ENCODE measurements around the gene TRIM44.
"Not testable (repeated sequence)": the region's sequence is repeated elsewhere in the genome, so short reads cannot be mapped to it uniquely, and the experiment has no call there.

Gene TRIM44

DNA sequence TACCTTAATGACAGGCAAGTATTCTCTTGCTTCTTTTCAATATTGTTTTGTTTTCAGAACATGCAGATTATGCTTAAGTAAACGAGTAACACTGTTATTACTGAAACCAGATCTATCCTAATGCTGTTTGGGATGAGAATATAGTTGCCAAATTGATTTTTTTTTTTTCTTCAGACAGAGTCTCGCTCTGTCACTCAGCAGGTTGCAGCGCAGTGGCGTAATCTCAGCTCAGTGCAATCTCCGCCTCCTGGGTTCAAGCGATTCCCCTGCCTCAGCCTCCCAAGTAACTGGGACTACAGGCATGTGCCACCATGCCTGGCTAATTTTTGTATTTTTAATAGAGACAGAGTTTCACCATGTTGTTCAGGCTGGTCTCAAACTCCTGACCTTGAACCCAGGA is 91.0 kb downstream of the TRIM44 start:
- not testable (repeated sequence) for DNase-seq (ENCODE audit: low spot score)

DNA sequence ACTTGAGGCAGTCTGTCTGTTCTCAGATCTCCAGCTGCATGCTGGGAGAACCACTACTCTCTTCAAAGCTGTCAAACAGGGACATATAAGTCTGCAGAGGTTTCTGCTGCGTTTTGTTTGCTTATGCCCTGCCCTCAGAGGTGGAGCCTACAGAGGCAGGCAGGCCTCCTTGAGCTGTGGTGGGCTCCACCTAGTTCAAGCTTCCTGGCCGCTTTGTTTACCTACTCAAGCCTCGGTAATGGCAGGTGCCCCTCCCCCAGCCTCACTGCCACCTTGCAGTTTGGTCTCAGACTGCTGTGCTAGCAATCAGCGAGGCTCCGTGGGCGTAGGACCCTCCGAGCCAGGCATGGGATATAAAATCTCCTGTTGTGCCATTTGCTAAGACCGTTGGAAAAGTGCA is 97.4 kb downstream of the TRIM44 start:
- not testable (repeated sequence) for DNase-seq (ENCODE audit: low spot score)

DNA sequence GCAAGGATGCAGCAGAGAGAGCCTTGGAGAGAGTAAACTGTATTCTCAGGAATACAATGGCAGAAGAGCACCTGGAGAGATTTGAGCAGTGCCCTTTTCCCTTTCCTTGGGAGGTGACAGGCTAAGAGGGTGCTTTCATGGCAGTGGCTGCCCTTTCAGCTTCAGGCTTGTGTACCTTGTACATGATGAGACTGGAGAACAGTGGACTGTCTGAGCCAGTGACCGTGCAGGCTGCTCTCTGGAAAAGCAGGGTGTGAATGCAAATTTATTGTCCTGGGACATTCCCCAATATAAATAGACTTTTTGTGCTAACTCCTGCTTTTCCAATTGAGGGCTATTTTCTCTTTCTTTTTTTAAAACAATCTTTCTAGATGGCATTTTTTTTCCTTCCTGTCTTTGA is 99.3 kb downstream of the TRIM44 start:
- no peak for DNase-seq (ENCODE audit: low spot score)

DNA sequence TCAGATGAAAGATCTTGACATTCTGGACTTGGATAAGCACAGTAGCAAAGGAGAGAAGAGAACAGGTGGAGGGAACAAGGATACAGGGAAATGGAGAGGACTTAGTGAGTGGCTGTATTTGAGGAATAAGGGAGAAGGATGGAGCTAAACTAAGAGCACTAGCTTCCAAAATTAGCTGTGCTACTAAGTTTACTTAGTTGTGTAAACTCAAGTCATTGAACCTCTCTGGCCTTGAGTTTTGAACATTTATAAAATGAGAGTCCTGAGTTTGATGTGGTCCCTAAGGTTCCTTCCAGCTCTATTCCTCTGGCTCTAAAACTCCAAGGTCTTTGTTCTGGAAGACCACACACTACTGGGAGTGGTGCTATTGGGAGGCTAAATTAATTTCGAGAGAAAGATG is 100.7 kb downstream of the TRIM44 start:
- no peak for DNase-seq (ENCODE audit: low spot score)

DNA sequence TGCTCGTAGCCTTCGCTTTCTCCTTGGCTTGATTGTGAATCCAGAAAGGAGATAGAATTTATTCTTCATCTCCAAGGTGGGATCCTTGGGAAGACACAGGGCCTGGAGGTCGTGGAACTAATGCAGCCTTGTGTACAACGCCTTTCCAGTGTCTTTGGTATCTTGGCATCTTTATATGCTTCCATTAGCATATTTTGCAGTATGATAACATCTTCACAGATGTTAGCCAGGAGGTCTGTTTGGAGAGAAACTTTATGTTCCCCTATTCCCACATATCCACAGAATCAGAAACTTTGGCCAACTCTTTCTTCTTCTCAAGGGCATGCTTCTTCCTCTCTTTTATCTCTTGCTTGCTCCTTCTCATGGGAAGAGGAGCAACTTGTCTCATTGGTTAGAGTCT is 101.2 kb downstream of the TRIM44 start:
- DNase-seq (ENCODE audit: low spot score), result no peak

DNA sequence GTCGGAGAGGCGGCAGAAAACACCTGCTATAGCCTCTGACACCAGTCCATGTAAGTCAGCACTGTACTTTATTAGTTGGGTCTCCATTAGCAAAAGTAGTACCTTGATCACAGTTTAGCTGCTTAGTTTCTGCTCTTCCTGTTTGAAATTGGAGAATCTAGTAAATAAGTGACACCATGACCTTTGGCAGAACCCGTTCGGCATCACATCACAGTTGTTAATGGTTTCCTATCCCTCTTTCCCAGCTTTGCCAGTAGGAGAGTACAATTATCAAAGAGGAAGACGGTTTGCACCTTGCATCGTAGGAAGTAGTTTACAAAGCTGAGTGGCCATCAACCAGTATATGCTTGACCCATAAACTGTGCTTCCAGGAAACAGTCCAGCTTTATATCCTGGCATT is 101.8 kb downstream of the TRIM44 start:
- DNase-seq (ENCODE audit: low spot score), result no peak

DNA sequence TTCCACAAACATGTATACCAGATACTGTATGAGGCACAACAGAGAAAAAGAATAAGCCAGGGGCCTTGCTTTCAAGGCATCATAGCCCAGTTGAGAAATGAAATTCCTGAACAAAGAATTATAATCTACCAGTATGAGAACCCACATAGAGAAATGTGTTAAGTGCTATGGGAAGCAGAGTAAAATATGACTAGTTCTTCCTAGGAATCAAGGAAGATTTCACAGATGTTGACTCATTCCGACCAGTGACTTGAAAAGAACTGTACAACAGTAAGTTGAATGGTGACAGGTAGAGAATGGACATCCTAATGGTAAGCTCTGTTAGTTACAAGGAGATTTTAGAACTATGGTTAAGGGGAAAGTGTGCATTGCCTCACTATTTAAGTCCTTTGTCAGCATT is 102.6 kb downstream of the TRIM44 start:
- DNase-seq (ENCODE audit: low spot score), result no peak

DNA sequence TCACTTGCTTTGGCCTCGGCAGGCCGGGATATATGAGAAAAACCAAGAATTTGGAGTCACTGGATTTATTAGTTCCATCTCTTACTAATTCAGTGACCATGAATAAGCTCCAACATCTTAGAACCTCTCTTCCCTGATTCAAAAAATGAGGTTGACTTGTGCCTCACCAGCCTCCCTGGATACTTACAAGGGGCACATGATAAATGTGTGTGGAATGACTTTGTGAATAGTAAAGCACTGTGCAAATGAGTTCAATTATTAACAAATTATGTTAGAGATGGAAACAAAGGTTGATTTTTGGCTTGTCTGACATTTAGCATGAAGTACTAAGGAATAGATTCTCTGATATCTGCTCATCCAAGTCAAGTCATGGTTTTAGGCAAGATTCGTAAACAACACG is 104.1 kb downstream of the TRIM44 start:
- no peak for DNase-seq (ENCODE audit: low spot score)

DNA sequence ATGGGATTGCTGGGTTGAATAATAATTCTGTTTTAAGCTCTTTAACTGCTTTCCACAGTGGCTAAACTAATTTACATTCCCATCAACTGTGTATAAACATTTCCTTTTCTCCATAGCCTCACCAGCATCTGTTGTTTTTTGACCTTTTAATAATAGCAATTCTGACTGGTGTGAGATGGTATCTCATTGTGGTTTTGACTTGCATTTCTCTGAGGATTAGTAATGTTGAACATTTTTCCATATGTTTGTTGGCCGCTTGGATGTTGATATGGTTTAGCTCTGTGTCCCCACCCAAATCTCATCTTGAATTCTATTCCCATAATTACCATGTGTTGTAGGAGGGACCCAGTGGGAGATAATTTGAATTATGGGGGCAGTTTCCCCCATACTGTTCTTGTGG is 107.8 kb downstream of the TRIM44 start:
- not testable (repeated sequence) for DNase-seq (ENCODE audit: low spot score)

DNA sequence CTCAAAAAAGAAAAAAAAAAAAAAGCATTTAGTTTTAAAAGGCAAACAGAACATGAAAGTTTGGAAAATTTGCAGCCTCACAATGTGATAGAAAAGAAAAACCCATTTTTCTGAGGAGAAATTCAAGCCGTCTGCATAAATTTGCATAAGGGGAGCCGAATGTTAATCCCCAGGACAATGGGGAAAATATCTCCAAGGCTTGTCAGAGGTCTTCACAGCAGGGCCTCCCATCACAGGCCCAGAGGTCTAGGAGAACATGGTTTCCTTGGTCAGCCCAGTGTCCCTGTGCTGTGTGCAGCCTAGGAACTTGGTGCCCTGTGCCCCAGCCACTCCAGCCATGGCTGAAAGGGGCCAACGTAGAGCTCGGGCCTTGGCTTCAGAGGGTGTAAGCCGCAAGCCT is 109.1 kb downstream of the TRIM44 start:
- DNase-seq (ENCODE audit: low spot score), result no peak

DNA sequence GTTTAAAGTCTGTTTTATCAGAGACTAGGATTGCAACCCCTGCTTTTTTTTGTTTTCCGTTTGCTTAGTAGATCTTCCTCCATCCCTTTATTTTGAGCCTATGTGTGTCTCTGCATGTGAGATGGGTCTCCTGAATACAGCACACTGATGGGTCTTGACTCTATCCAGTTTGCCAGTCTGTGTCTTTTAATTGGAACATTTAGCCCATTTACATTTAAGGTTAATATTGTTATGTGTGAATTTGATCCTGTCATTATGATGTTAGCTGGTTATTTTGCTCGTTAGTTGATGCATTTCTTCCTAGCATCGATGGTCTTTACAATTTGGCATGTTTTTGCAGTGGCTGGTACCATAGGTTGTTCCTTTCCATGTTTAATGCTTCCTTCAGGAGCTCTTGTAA is 114.7 kb downstream of the TRIM44 start:
- not testable (repeated sequence) for DNase-seq (ENCODE audit: low spot score)

DNA sequence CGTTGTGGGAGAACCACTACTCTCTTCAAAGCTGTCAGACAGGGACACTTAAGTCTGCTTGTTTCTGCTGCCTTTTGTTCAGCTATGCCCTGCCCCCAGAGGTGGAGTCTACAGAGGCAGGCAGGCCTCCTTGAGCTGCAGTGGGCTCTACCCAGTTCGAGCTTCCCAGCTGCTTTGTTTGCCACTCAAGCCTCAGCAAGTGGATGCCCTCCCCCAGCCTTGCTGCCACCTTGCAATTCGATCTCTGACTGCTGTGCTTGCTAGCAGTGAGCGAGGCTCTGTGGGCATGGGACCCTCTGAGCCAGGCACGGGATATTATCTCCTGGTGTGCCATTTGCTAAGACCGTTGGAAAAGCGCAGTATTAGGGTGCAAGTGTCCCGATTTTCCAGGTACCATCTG is 116.4 kb downstream of the TRIM44 start:
- not testable (repeated sequence) for DNase-seq (ENCODE audit: low spot score)

DNA sequence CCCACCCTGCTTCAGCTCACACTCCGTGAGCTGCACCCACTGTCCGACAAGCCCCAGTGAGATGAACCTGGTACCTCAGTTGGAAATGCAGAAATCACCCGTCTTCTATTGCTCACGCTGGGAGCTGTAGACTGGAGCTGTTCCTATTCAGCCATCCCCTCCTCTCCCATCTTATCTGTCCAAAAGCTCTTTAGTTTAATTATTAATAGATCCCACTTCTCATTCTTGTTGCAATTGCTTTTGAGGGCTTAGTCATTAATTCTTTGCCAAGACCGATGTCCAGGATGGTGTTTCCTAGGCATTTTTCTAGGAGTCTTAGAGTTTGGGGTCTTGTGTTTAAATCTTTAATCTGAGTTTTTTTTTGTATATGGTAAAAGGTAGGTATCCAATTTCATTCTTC is 116.8 kb downstream of the TRIM44 start:
- DNase-seq (ENCODE audit: low spot score), result no peak

DNA sequence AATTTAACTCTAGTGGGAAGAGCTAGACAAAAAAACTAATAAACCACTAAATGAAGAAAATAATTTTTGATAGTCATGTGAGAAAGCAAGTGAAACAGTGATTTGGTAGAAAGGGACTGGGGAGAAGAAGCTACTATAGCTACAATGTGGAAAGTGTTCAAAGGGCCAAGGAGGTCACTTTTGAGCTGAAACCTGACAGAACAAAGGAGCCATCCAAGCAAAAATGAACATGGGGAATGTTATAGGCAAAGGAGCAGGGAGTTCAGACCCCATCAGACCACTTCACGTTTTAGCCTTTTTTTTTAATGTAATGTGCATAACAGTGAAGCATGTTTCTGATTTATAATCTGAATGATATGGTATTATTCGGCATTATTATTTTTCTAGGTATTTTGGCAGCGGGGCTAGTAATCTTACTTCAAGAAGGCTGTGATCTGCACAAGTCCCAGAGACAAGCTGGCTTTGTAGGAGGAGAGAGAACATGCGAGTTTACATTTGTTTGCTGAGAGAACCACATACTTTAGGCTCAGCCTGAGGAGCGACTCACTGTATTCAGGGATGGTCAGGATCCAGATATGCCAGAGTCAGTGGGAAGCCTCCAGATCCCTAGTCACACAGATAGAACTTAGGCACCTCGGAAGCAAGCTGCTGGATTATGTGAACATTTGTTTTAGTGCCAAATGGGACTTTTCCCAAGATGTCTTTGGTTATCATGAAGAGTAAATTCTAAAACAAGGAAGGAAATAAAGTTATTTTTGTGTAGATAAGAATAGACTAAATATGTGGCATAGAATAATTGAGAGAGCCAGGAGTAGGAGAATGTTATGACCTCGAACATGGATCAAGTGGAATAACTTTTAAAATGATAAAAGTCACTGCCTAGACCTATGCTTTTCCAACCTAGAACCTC is 118.6 kb downstream of the TRIM44 start:
- no peak for DNase-seq (ENCODE audit: low spot score)

DNA sequence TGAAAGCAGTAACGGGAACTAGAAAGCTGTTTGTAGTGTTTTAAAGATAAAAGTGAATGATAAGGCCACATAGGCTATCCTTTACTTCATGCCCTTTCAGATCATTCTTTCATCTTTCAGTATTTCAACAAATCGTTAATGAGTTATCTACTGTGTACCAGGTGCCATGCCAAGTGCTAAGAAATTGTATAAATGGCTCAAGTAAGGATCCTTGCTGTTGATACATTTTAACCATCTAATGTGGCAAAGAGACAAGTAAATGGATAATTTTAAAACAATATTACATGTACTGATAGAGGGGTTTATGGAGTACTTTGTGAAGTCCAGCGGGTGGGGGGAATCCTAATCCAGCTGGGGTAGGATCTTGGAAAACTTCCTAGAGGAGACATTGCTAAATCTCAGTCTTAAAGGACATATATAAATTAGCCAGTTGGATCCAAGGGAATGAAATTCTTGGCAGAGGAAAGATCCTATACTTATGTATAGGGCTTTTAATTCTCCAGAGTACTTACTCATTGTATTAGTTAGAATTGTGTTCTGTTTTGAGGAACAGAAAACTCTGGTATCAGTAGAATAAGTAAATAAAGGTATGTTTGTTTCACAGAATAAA is 119.4 kb downstream of the TRIM44 start:
- DNase-seq (ENCODE audit: low spot score), result no peak

DNA sequence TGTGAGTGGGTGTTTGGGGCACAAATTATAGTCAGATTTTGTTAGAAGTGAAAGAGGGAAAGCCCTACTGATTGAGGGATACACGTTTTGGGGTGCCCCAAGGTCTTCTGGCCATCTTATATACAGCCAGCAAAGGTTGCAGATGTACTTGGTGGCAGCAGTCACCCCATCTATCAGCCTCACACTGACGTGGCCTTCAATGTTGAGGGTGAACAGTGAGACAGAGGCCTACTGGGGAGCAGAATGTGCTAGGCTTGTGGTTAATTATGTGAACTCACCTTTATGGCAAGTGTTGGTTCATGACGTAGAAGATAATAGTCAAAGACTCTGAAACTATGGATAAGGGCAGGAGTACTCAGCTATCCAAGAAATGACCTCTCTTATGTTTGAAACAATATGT is 121.2 kb downstream of the TRIM44 start:
- no peak for DNase-seq (ENCODE audit: low spot score)

DNA sequence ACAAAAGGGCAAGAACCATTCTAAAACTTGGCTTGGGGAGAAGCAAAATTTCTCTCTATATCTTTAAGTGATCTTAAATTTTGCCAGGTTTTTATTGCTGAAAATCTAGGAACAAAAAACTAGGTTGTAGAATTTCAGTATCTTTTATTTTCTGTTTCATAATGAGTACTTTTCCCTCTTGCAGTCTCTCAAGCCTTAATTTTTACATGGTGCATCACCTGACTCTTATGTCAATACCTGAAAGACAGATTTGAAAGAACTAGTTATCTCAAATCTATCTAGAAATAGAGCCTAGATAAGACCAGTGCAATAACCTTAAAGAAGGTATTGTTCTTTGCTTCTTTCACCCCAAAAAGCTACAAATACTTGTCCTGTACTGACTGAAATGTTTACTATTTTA is 122.1 kb downstream of the TRIM44 start:
- no peak for DNase-seq (ENCODE audit: low spot score)

DNA sequence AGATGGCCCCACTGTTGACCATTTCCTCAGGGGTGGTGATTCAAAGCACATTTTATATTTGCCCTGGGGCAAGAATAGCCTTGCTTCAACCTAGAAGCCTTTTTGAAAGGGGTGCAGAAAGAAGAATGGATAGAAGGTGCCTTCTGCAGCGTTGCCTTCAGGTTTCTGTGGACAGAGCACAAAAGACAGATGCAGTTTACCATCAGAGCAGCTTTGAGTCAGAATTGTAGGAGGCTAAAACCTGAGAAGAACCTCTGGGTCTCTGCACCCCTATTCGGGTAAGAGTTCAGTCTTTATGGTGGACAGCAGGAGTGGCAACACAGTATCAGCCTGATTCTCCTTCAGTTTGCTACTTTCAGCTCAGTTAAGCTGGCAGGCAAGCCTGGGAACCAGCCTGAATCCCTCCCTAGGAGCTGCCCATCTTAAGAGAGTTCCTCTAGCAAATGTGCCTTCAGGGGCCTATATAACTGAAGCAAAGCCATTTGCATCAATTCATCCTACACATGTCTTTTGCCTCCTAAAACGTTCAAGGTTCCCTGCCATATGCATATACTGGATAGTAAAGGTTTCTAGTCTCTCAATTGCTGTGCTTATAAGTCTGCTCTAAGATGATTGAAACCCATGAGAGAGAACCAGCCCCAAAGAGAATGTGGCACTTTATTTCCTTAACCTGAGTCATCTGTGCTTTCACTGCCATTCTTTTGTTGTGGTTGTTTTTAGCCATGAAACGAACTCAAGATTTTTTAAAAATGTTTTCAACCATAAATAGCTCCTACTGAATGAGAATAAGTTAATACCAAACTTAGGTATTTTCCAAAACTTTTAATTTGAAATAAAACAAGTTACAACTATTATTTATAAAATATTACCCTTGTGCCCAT is 123.0 kb downstream of the TRIM44 start:
- DNase-seq (ENCODE audit: low spot score), result no peak

DNA sequence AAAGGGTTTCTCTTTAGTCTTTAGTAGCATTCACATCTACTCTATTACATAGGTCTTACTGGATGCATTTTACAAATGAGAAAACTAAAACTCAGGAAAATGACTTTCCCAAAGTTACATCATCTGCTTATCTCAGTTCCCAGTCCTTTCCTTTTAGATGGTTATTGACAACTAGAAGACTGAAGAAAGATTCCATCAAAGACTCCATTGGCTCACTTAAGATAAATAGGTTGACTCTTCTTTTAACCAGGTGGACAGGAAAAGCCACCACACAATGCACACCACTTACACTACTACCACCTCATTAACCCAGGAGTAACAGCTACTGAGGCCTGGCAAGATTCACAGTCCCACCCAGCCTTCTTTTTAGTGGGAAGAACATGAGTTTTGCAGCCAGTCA is 123.6 kb downstream of the TRIM44 start:
- no peak for DNase-seq (ENCODE audit: low spot score)

DNA sequence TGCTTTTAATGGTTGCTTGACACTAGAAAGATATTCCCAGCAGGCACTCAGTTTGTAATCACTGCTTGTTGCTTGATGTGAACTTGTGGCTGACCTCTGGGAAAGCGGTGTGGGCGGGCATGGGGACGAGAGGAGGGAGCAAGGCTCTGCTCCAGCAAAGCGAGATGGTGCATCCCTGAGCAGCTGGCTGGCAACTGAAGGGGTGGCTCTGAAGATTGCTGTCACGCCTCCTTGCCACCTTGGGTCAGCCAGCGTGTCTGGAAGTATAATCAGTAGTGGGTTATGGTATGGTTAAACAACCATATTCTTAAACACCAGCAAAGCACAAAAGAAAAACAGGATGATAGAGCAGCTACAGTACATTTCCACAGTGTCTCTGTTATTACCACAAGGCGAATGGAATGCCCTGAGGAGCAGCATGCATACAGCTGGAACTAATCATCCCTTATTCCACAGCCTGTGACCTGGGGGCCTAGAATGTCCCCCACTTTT is 124.5 kb downstream of the TRIM44 start:
- DNase-seq (ENCODE audit: low spot score), result no peak

DNA sequence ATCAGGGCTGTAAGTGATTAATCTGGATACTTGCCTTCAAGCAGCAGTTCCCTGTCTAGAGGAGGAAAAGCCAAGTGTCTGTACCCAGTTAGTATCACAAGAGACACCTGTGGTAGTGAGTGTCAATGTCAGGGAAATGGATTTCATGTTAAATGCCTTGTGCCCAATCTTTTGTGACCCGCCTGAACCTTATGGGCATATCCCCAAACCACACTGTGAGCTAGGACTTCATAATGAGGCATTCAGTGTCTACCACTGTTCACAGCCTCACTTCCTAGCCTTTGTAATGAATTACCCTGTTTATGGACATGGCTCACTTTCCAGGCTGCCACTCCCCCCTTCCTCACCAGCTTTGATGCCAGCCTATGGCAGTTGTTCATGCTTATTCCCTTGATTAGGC is 125.1 kb downstream of the TRIM44 start:
- DNase-seq (ENCODE audit: low spot score), result no peak

All from putamen (tissue), 1 donor.